Mesothelial cell of epicardium (in vitro differentiated cells): ENCODE measurements around the gene HDAC9. TPM values are rescaled to one million over a fixed set of nuclear protein-coding genes. Genes with fewer than 3 reads are reported as not detected.

ENCODE experiments used
- DNase-seq, 2 experiments: peaks; one replicate each; pipeline ENCODE4 v3.0.0; 2021; ENCODE audit warnings: low spot score in 2 of 2; ENCODE audit not compliant: unreplicated experiment in 2 of 2
- H3K27ac Mint-ChIP-seq: 2 replicates; pipeline ENCODE4 v1.8.0; 2021; ENCODE audit warnings: mixed read lengths
- H3K27me3 Mint-ChIP-seq: 2 replicates; pipeline ENCODE4 v1.8.0; 2021; ENCODE audit warnings: low read depth, mixed read lengths
- H3K36me3 Mint-ChIP-seq: 2 replicates; pipeline ENCODE4 v1.8.0; 2021; ENCODE audit warnings: mixed read lengths
- H3K4me1 Mint-ChIP-seq: 2 replicates; pipeline ENCODE4 v1.8.0; 2021; ENCODE audit warnings: mixed read lengths
- H3K4me3 Mint-ChIP-seq: 2 replicates; pipeline ENCODE4 v1.8.0; 2021; ENCODE audit warnings: mild to moderate bottlenecking, moderate library complexity, mixed read lengths
- H3K9me3 Mint-ChIP-seq: 2 replicates; pipeline ENCODE4 v1.8.0; 2021; ENCODE audit warnings: mixed read lengths
- total RNA-seq: library from RNA; stranded (reverse); gene quantifications from 3 replicates; pipeline ENCODE4 v1.2.1, GENCODE V29; 2021
- TF ChIP-seq, protein P1 (sequence below): fragments of 200-600 bp; sonication (generic); IDR thresholded peaks from one replicate; pipeline ENCODE4 v1.5.0; 2021; ENCODE audit warnings: antibody characterized with exemption; ENCODE audit not compliant: unreplicated experiment

HDAC9 gene
- total RNA-seq, 1 donor from 2014 or later: 37.4 TPM

DNA sequence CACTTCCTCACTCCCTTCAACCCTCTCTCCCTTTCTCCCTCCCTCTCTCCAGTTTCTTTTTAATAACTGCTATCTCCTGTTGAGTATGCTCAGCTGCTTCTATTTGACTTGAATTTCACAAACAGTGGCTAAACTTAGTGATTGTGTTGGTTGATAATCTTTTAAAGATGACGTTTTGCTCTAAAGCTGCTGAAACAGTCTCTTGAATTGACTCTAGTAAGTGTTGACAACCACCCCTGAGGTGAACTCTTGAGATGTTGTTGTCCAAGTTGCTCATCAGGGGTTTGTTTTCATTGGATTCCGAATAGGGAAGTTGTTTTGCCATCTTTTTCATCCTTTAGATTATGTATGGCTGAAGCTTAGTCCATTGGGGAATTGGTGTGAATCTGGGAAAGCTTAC lies 445.7 kb downstream of the HDAC9 start:
- Mint-ChIP-seq H3K9me3 (no peaks in the 10 kb centered on the region), H3K4me3 (no peak overlapping the region), H3K36me3 (no peaks in the 10 kb centered on the region), H3K27ac (no peak overlapping the region), H3K4me1 (peaks cover 9% of the 10 kb centered on the region), H3K27me3 (no peaks in the 10 kb centered on the region)
- TF ChIP-seq, protein P1, sequence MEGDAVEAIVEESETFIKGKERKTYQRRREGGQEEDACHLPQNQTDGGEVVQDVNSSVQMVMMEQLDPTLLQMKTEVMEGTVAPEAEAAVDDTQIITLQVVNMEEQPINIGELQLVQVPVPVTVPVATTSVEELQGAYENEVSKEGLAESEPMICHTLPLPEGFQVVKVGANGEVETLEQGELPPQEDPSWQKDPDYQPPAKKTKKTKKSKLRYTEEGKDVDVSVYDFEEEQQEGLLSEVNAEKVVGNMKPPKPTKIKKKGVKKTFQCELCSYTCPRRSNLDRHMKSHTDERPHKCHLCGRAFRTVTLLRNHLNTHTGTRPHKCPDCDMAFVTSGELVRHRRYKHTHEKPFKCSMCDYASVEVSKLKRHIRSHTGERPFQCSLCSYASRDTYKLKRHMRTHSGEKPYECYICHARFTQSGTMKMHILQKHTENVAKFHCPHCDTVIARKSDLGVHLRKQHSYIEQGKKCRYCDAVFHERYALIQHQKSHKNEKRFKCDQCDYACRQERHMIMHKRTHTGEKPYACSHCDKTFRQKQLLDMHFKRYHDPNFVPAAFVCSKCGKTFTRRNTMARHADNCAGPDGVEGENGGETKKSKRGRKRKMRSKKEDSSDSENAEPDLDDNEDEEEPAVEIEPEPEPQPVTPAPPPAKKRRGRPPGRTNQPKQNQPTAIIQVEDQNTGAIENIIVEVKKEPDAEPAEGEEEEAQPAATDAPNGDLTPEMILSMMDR: no peak
- DNase-seq: no peak

DNA sequence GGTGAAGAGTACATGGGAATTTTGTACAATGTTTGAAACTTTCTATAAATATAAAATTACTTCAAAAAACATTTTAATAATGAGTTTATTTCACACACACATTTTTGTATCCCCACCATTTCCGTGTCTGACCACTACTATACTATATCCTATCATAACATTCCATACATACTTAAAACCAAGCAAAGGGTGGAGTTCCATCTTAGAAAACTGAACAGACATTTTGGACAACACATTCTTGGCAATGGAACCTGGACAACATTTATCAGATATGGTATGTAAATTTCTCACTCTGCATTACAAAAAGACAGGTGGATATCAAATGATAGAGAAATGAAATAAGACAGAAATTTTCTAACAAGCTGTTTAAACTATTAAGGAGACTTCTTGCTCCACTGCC lies 453.0 kb downstream of the HDAC9 start:
- Mint-ChIP-seq H3K27me3 (no peaks in the 10 kb centered on the region), H3K27ac (no peak overlapping the region), H3K4me3 (no peak overlapping the region), H3K36me3 (no peaks in the 10 kb centered on the region), H3K4me1 (peaks cover 30% of the 10 kb centered on the region), H3K9me3 (peaks cover 4% of the 10 kb centered on the region)
- no peak for DNase-seq
- TF ChIP-seq, protein P1: no peak

DNA sequence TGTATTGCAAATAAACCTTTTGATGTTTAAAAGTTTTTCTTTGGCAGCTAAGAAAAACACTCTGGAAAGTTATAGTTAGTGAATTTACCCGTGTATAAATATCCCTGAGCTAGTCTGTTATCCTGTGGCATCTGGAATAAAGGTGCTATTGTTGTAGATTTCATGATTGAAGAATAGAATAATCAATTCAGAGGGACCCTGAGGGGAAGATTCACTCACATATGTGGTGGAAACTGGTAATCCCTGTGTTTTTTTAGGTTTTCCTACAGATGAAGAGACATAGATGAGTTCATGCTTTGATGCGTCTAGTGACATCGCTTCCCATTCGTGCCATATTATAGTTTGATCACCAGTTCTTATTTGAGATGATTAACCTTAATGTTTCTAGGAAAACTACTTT lies 457.3 kb downstream of the HDAC9 start:
- H3K4me1 Mint-ChIP-seq: peaks cover 40% of the 10 kb centered on the region
- TF ChIP-seq, protein P1: no peak
- H3K4me3 Mint-ChIP-seq: no peak overlapping the region
- H3K36me3 Mint-ChIP-seq: no peaks in the 10 kb centered on the region
- no peak for DNase-seq
- H3K9me3 Mint-ChIP-seq: peaks cover 4% of the 10 kb centered on the region
- H3K27ac Mint-ChIP-seq: peak overlapping the region; percentile 86
- H3K27me3 Mint-ChIP-seq: no peaks in the 10 kb centered on the region

DNA sequence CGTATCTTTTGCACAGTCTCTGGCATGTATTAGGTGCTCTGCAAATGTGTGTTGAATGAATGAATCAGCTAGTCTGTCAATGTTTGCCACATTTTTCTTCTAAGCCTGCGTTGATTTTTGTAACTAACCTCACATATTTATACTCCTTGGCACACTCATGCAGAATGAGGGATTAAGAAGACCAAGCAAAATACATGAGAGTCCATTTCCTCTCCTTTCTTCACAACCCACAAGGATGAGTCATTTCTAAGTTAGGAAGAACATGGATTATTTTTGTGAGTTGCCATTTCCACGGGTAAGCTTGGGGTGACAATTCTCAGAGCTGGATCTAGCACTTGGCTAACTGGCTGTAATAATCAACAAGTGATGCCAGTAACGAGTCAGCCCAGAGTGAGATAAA lies 463.1 kb downstream of the HDAC9 start:
- TF ChIP-seq, protein P1: no peak
- no peaks in the 10 kb centered on the region for H3K27me3 Mint-ChIP-seq
- no peaks in the 10 kb centered on the region for H3K9me3 Mint-ChIP-seq
- H3K4me1 Mint-ChIP-seq: peaks cover 21% of the 10 kb centered on the region
- no peaks in the 10 kb centered on the region for H3K36me3 Mint-ChIP-seq
- no peak overlapping the region for H3K27ac Mint-ChIP-seq
- no peak overlapping the region for H3K4me3 Mint-ChIP-seq
- DNase-seq: no peak

DNA sequence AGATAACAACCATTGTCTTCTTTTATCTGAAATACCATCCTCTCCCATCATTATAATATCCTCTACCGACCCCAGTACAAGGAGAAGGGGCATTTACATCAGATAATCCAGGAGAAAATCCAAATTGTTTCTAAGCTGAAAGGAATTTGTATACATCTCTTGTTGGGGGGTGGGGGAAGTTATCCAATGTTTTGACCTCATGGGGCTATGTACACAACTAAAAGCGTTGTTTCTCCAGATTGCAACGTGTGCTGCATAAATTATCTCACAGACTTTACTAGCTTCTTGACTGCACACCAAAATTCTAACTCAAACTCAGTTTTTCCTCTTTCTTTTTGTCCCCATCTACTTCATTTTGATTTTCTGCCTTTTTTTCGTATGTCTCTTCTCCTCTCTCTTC lies 465.2 kb downstream of the HDAC9 start:
- H3K27ac Mint-ChIP-seq: no peak overlapping the region
- no peaks in the 10 kb centered on the region for H3K9me3 Mint-ChIP-seq
- DNase-seq: no peak
- TF ChIP-seq, protein P1: no peak
- peaks cover 13% of the 10 kb centered on the region for H3K4me1 Mint-ChIP-seq
- no peak overlapping the region for H3K4me3 Mint-ChIP-seq
- no peaks in the 10 kb centered on the region for H3K27me3 Mint-ChIP-seq
- peaks cover 16% of the 10 kb centered on the region for H3K36me3 Mint-ChIP-seq

DNA sequence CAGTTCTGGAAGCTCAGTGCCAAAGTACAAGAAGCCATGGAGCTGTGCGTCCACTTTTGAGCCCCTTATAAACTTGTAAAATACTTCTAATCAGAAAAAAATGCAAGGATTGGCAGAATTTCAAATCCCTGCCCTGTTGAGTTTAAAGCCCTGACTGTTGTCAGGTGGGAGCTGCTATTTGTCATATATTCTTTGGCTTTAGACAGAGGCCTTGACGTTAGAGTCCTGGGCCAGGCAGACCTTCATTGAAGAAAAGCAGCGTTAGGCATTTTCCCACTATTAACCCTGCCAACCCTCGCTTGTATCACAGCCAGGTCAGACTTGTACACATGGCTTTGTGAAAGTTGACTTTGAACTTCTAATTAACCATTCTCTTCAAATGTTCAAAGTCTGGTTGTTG lies 466.5 kb downstream of the HDAC9 start:
- peaks cover 13% of the 10 kb centered on the region for H3K4me1 Mint-ChIP-seq
- no peak overlapping the region for H3K27ac Mint-ChIP-seq
- no peak for DNase-seq
- H3K27me3 Mint-ChIP-seq: no peaks in the 10 kb centered on the region
- TF ChIP-seq, protein P1: no peak
- no peak overlapping the region for H3K4me3 Mint-ChIP-seq
- no peaks in the 10 kb centered on the region for H3K9me3 Mint-ChIP-seq
- peaks cover 20% of the 10 kb centered on the region for H3K36me3 Mint-ChIP-seq
